WERI-Rb-1 (cell line): Measurements from ENCODE around the gene FRMPD4.

Source experiments
- DNase-seq: peaks from one replicate; pipeline ENCODE4 v3.0.0-alpha.2; 2020
- H3K27ac ChIP-seq: fragments of 250-450 bp; sonication (Bioruptor Pico); 2 replicates; pipeline ENCODE4 v1.5.1; 2020; ENCODE audit warnings: mild to moderate bottlenecking, moderate library complexity
- H3K27me3 ChIP-seq: fragments of 250-450 bp; sonication (Bioruptor Pico); 2 replicates; pipeline ENCODE4 v1.5.1; 2021; ENCODE audit warnings: mild to moderate bottlenecking, low read depth, moderate library complexity; ENCODE audit not compliant: insufficient read depth, severe bottlenecking
- H3K36me3 ChIP-seq: fragments of 250-450 bp; sonication (Bioruptor Pico); 2 replicates; pipeline ENCODE4 v1.5.1; 2020; ENCODE audit warnings: mild to moderate bottlenecking, moderate library complexity
- H3K4me3 ChIP-seq: 2 replicates; pipeline ENCODE4 v1.5.1; 2011; ENCODE audit warnings: low read depth, mild to moderate bottlenecking, control low read depth, low read length
- H3K9me3 ChIP-seq: fragments of 250-450 bp; sonication (Bioruptor Pico); 2 replicates; pipeline ENCODE4 v1.5.1; 2021; ENCODE audit warnings: mild to moderate bottlenecking, moderate library complexity; ENCODE audit not compliant: severe bottlenecking
- CTCF ChIP-seq: IDR thresholded peaks from 2 replicates; pipeline ENCODE4 v1.5.1; 2011; ENCODE audit warnings: low read depth, mild to moderate bottlenecking, control low read depth, inconsistent platforms, low read length

Gene FRMPD4

GRCh38 chrX:12304261-12304660, 166.0 kb downstream of the FRMPD4 start:
- H3K9me3 ChIP-seq: no peaks in the 10 kb centered on the region
- H3K27ac ChIP-seq: no peak overlapping the region
- DNase-seq: no peak
- TF ChIP-seq CTCF: no peak
- peaks cover 42% of the 10 kb centered on the region for H3K27me3 ChIP-seq
- H3K4me3 ChIP-seq: no peak overlapping the region
- H3K36me3 ChIP-seq: no peaks in the 10 kb centered on the region

DNA sequence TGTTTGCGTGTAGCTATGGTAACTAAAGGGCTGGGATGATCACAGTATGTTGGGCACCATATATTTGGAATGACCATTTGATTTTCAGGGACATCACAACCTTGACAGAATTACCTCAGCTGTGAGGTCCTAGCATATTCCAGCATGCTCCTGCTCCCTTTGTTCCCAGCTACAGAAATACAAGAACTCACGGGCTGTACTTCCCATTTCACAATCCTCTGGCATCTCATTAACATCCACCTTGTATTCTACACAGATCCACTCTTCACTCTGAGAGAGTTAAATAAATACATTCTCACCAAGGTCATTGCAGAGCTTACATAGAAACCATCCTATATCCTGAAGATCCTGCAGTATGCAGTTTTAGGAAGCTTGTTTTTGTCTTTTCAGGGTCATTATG, 169.7 kb downstream of the FRMPD4 start:
- Histone ChIP-seq H3K27me3 (peaks cover 52% of the 10 kb centered on the region), H3K4me3 (no peak overlapping the region), H3K27ac (no peak overlapping the region), H3K9me3 (no peaks in the 10 kb centered on the region), H3K36me3 (no peaks in the 10 kb centered on the region)
- TF ChIP-seq CTCF: no peak
- no peak for DNase-seq

GRCh38 chrX:12308420-12308819, 170.1 kb downstream of the FRMPD4 start:
- H3K27ac ChIP-seq: no peak overlapping the region
- H3K27me3 ChIP-seq: peaks cover 57% of the 10 kb centered on the region
- H3K36me3 ChIP-seq: no peaks in the 10 kb centered on the region
- DNase-seq: no peak
- TF ChIP-seq CTCF: no peak
- H3K4me3 ChIP-seq: no peak overlapping the region
- H3K9me3 ChIP-seq: no peaks in the 10 kb centered on the region

- no peaks in the 10 kb centered on the region for H3K36me3 ChIP-seq
- TF ChIP-seq CTCF: no peak
- H3K27ac ChIP-seq: no peak overlapping the region
- H3K27me3 ChIP-seq: peaks cover 60% of the 10 kb centered on the region
- H3K4me3 ChIP-seq: no peak overlapping the region
- H3K9me3 ChIP-seq: no peaks in the 10 kb centered on the region
- DNase-seq: no peak
Observed at GRCh38 chrX:12309040-12309743, 170.9 kb downstream of the FRMPD4 start.

- Histone ChIP-seq H3K9me3 (no peaks in the 10 kb centered on the region), H3K27me3 (peaks cover 58% of the 10 kb centered on the region), H3K27ac (no peak overlapping the region), H3K4me3 (no peak overlapping the region), H3K36me3 (no peaks in the 10 kb centered on the region)
- no peak for DNase-seq
- TF ChIP-seq CTCF: no peak
Observed at GRCh38 chrX:12309744-12310076, 171.4 kb downstream of the FRMPD4 start.

DNA sequence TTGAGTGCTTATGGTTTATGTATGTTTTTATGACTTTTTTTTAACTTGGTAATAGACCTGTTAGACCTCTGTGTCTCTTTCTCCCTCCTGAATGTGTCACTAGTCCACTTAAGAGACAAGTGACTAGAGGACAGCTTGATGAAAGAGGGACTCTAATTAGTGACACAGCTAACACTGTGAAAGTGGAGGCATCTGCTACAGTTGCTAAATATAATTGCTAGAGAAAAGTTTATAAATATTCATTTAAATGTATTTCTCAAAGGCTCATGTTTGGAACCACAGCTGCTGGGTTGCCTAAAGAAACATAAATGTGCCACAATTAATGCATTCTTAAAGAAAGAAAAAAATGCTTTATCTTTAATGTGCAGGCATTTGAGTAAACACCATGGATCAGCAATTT, 176.4 kb downstream of the FRMPD4 start:
- no peak for DNase-seq
- no peaks in the 10 kb centered on the region for H3K9me3 ChIP-seq
- H3K27me3 ChIP-seq: peaks cover 57% of the 10 kb centered on the region
- no peak overlapping the region for H3K4me3 ChIP-seq
- H3K36me3 ChIP-seq: no peaks in the 10 kb centered on the region
- no peak for TF ChIP-seq CTCF
- H3K27ac ChIP-seq: no peak overlapping the region
